ENCODE measurements around the gene FTL. TPM values are rescaled to one million over a fixed set of nuclear protein-coding genes. Genes with fewer than 3 reads are reported as not detected.

Gene FTL
- total RNA-seq, 1 donor from 2014 or later, result 9,334 TPM

Small RNA genes within 50 kb of the gene (microRNA-seq; reads per million reads assigned to microRNA genes)
- not detected for gene MIR6798 (ENCODE audit: borderline number of aligned reads)

Other genes with a start within 250 kb of the FTL start
- gene MAMSTR, start 245.6 kb upstream of the FTL start, total RNA-seq, result 0.58 TPM
- gene RASIP1, start 224.7 kb upstream of the FTL start, total RNA-seq, result 34.5 TPM
- gene IZUMO1, start 218.4 kb upstream of the FTL start, total RNA-seq, result 2.0 TPM
- 5.7 TPM for gene FUT1, start 212.7 kb upstream of the FTL start, total RNA-seq
- gene FGF21, start 209.8 kb upstream of the FTL start, total RNA-seq, result not detected
- gene BCAT2, start 154.3 kb upstream of the FTL start, total RNA-seq, result 20.3 TPM
- 9.4 TPM for gene HSD17B14, start 128.8 kb upstream of the FTL start, total RNA-seq
- gene PLEKHA4, start 96.7 kb upstream of the FTL start, total RNA-seq, result 44.9 TPM
- gene PPP1R15A, start 92.9 kb upstream of the FTL start, total RNA-seq, result 152 TPM
- not detected for gene TULP2, start 66.6 kb upstream of the FTL start, total RNA-seq
- 304 TPM for gene NUCB1, start 65.0 kb upstream of the FTL start, total RNA-seq
- gene DHDH, start 31.6 kb upstream of the FTL start, total RNA-seq, result 0.61 TPM
- gene BAX, start 10.4 kb upstream of the FTL start, total RNA-seq, result 71.8 TPM
- 82.0 TPM for gene GYS1, start 28.0 kb downstream of the FTL start, total RNA-seq
- gene RUVBL2, start 28.6 kb downstream of the FTL start, total RNA-seq, result 40.0 TPM
- gene LHB, start 51.8 kb downstream of the FTL start, total RNA-seq, result not detected
- gene CGB3, start 59.0 kb downstream of the FTL start, total RNA-seq, result not detected
- not detected for gene CGB2, start 66.6 kb downstream of the FTL start, total RNA-seq
- not detected for gene CGB1, start 71.6 kb downstream of the FTL start, total RNA-seq
- gene CGB5, start 78.5 kb downstream of the FTL start, total RNA-seq, result not detected
- gene CGB8, start 83.8 kb downstream of the FTL start, total RNA-seq, result not detected
- gene CGB7, start 92.4 kb downstream of the FTL start, total RNA-seq, result not detected
- gene NTF4, start 99.5 kb downstream of the FTL start, total RNA-seq, result not detected
- not detected for gene KCNA7, start 107.4 kb downstream of the FTL start, total RNA-seq
- 148 TPM for gene SNRNP70, start 120.1 kb downstream of the FTL start, total RNA-seq
- 4.2 TPM for gene LIN7B, start 149.1 kb downstream of the FTL start, total RNA-seq
- gene C19orf73, start 153.8 kb downstream of the FTL start, total RNA-seq, result not detected
- gene PPFIA3, start 154.2 kb downstream of the FTL start, total RNA-seq, result 3.1 TPM
- gene HRC, start 190.1 kb downstream of the FTL start, total RNA-seq, result 1.3 TPM
- 17.0 TPM for gene TRPM4, start 192.5 kb downstream of the FTL start, total RNA-seq